GM19025 (cell line): ENCODE data around the gene CDH7.

ENCODE experiments used
- ATAC-seq: cut with Tn5 transposase; IDR thresholded peaks from one replicate; pipeline ENCODE4 v1.9.1; 2021; ENCODE audit warnings: mild to moderate bottlenecking, low read depth, moderate library complexity; ENCODE audit not compliant: unreplicated experiment

The CDH7 gene

DNA sequence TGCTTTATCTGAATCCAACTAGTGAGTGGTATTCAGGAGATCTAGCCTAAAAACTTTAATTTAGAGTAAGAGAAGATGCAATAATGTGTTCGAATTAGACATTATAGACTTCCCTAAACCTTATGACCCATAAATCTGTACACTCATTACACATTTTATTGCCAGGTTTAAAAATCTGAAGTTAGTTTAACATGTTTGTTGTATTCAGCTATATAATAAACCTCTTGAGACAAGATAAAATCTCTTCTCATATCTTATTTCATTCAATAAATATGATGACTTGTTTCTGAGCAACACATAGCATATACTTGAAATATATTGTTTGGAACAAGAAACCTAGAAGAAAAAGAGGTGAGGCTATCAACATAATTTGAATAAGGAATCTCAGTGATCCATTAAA is 150.7 kb downstream of the CDH7 start:
- no peak for ATAC-seq

DNA sequence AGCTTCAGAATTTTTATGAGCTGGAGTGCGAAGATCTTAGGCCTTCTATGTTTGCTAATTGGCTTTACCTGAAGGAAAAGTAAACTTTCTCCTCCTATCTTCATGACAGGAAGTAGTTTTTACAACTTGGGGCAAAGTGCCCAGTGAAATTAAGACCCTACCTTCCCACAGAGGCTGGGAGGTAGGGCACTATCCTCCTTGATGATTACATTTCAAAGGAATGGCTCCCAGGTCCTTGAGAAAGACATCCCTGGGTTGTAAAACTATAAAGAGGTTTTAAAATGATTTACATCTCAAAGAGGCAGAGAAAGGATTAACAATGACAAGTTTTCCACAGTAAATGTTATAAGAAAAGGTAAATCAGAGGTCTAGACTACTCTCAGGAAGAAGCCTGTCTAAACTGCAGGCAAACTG is 155.8 kb downstream of the CDH7 start:
- no peak for ATAC-seq

DNA sequence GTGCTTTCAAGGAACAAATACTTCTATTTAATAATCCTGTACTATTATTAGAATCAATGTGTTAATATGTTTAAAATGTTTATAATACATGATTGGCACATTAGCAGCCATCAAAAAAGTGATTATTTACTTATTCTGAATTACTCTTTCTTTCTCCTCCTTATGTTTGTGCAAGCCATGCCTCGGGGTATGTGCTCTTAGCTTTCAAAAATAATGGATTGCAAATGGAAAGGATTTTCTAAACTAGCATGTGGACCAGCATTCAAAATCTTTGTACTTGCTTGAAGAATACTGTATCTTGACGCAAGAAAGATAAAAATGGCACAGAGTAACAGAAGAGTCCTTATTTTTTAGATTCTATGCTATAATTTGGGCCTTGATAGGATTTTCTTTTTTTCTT is 156.5 kb downstream of the CDH7 start:
- no peak for ATAC-seq

DNA sequence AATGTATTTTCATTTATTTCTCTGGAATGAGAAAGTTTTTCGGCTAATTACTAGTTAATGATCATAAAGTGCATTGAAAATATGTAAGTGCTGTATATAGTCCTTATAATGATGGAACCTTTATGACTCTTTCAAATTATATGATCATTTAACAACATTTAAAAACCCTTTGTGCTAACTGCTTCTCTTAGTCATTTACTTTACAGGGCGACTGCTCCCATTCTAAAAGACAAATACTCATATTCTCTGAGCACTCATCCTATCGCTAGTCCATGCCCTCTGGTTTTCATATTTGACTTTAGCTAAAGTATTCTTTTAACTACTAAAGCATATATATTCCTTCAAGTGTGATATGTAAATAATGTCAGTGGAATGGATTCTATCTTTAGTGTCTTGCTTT is 168.2 kb downstream of the CDH7 start:
- no peak for ATAC-seq

DNA sequence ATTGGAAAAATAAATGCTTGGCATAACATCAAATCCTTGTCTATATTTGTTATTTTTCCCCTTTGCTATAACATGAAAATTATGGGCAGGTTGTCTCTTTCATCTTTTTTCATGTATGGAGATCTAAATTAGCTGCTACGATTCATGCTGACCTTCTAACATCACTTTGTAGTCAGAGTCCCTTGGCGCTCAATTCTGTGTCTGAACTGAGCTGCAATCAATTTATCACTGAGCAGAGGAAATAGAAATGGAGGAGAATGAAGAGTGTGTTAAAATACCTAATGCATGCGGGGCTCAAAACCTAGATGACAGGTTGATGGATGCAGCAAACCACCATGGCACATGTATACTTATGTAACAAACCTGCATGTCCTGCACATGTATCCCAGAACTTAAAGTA is 168.9 kb downstream of the CDH7 start:
- ATAC-seq = no peak

DNA sequence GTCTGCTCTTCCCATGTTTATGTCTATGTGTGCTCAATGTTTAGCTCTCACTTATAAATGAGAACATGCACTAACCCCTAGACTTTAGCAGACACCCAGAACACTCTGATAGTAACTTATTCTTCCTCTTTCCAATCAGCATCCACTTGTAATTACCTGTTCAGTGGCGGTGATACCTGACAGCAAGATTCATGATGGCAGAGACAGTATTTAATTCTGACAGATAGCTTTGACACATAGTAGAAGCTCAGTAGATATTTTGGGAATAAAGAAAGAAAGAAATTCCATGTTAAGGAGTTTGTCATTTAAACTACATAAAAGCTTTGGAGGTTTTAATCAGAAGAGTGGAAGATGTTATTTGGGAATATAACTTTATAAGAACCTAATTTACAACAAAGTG is 171.3 kb downstream of the CDH7 start:
- no peak for ATAC-seq

DNA sequence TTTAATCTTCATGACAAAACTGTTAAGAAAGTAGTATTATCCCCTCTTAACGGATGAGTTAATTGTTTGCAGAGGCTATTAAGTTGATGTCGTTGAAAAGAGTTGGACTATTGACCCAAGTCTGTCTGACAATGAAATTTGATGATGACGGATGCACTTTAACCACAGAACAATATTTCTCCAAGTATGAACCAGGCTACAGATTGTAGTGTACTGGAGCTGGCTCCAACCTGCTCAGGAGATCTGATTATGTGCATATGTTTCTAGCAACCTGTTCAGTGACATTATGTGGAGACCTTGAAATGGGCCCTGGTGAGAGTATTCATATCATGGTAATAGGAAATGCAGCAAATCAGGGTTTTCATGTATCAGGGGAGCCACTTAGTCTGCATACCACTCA is 174.1 kb downstream of the CDH7 start:
- no peak for ATAC-seq

DNA sequence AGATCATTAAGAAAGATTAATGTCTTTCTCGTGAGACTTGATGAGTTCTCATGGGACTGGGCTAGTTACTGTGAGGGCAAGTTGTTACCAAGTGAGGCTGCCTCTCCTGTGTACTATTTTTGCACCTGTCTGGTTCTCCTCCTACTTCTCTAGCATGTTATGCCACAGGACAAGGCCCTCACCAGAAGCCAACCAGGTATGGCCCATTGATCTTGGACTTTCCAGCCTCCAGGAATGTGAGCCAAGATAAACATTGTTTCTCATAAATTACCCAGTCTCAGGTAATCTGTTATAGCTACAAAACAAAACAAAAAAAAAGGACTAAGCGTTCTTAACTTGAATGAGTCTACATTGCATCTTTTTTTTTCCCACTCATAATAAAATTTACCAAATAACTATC is 184.1 kb downstream of the CDH7 start:
- no peak for ATAC-seq

DNA sequence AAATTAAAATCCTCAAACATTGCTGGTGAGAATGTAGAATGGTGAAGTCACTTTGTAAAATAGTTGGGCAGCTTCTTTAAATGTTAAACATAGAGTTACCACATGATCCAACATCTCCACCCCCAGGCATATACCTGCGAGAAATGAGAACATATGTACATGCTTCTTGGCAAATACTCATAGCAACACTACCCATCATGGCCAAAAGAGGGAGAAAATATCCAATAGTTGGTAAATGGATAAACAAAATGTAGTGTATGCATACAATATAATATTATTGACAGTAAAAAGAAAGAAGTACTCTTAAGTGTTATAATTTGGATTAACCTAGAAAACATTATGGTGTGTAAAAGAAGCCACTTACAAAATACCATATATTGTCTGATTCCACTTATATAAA is 185.9 kb downstream of the CDH7 start:
- no peak for ATAC-seq

DNA sequence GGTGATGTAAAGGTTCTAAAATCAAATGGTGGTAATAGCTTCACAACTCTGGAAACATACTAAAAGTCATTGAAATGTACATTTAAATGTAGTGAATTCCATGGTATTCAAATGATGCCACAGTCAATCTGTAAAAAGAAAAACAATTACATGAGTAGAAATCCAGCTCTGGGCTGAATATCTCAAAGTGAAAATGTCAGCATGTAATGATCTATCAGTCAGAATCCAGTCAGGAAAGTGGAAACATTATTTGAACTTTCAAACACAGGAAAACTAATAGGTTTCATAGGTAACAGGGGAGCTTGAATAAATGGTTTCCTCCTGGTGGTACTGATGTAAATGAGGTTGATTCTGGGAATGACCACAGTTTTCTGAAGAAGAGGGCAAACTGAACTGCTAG is 186.4 kb downstream of the CDH7 start:
- ATAC-seq = no peak

DNA sequence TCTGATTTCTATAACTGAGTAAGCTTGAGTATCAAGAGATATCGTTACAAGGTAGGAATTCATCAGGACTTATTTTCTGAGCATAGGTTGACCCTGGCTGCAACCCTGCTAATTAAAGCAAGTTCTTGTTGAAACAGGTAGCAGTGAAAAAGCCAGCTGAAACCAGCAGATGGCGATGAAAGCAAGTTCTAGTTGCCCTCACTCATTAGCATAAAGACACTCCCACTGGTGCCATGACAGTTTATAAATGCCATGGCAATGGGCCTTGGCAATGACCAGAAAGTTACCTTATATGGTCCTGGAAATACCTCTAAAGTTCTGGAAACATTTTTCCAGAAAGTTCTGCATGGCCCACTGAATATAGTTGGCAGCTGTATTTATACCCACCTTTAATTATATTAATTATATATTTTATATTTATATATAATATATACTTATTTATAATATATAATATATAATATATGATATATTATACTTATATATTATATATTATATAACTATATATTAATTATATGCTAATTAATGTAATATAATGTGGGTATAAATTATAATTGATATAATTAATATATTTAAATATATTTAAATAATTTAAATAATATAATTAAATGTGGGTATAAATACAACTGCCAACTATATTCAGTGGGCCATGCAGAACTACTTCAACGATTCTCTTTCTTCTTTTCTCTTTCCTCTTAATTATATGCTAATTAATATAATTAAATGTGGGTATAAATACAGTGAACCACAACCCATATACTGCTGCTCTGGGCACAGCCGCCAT is 188.0 kb downstream of the CDH7 start:
- ATAC-seq = no peak
